HG03097 (cell line): Measurements from ENCODE around the gene ZFYVE27.

Source experiments
- ATAC-seq: cut with Tn5 transposase; IDR thresholded peaks from one replicate; pipeline ENCODE4 v1.9.1; 2021; ENCODE audit not compliant: unreplicated experiment, low FRiP score

Gene ZFYVE27

GRCh38 chr10:97766996-97767924 is 30.3 kb downstream of the ZFYVE27 start:
- no peak for ATAC-seq

DNA sequence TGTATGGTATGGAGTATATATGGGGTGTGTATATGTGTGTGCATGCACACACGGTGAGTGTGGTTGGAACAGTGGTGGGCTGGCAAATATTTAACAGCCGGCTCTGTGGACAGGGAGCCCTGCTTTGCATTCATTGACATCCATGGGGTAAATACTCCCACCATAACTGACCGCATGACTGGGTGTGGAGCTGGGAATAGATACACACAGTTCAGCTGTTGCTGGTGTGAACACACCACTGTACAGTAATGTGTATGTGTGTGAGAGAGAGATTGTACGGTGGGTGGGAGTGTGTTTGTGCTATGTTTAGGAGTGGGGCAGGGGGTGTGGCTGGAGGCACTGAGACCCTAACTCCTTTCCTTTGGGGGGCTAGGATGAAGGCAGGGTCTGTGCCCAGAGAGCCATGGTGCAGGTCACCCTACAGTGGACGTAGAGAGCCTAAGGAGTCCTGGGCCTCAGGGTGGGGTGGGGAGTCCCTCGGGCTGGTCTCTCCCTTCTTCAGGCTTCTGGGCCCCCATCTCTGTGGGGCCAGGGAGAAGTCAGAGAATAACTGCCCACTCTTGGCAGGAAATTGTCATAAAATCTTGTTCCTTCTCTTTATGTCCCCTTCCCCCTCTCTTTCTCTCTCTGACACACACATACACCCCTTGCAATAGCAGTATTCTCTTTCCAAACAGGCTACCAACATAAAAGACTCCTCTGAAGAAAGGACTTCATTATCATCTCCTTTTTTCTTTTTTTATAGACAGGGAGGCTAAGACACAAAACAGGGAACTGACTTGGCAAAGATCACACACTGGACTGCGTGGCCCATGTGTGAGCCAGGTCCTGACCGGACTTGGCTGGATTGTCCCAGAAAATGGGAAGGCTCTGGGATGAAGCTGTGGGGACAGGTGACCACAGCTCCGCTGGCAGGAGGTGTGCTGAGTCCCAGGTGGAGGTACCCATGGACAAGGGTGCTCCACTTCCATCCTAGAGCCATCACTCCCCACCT is 31.7 kb downstream of the ZFYVE27 start:
- no peak for ATAC-seq

- no peak for ATAC-seq
Measured at GRCh38 chr10:97770255-97770654, 33.3 kb downstream of the ZFYVE27 start.

DNA sequence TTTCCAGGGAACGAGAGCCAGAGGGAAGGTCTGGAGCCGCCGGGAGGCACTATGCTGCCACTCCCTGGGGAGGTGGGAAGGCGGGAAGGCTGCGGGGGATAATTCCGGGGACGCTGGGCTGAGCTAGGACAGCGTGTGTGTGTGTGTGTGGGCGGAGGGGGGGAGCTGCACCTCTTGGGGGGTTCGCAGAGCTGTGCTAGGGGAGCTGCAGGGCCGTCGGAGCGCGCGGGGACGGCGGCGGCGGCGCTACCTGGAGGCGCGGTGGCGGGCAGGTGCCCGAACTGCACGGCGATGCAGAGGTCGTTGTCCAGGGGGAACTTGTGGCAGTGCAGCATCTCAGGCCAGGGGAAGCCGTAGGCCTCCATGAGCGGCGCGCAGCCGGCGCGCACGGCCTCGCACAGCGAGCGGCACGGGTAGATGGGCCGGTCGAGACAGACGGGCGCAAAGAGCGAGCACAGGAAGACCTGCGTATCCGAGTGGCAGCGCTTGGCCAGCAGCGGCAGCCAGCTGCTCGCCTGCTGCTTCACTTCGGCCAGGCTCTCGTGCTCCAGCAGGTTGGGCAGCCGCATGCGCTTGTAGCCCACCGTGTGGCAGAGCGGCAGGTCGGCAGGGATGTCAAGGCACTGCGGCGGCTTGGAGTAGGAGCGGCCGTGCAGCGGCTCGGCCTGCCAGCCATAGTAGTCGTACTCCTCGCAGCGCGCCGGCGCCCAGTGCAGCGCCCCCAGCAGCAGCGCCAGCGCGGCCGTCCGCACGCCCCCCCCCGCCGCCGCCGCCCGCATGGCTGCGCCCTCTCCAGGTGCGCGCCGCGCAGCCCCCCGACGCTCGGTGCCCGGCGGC is 34.3 kb downstream of the ZFYVE27 start:
- no peak for ATAC-seq

DNA sequence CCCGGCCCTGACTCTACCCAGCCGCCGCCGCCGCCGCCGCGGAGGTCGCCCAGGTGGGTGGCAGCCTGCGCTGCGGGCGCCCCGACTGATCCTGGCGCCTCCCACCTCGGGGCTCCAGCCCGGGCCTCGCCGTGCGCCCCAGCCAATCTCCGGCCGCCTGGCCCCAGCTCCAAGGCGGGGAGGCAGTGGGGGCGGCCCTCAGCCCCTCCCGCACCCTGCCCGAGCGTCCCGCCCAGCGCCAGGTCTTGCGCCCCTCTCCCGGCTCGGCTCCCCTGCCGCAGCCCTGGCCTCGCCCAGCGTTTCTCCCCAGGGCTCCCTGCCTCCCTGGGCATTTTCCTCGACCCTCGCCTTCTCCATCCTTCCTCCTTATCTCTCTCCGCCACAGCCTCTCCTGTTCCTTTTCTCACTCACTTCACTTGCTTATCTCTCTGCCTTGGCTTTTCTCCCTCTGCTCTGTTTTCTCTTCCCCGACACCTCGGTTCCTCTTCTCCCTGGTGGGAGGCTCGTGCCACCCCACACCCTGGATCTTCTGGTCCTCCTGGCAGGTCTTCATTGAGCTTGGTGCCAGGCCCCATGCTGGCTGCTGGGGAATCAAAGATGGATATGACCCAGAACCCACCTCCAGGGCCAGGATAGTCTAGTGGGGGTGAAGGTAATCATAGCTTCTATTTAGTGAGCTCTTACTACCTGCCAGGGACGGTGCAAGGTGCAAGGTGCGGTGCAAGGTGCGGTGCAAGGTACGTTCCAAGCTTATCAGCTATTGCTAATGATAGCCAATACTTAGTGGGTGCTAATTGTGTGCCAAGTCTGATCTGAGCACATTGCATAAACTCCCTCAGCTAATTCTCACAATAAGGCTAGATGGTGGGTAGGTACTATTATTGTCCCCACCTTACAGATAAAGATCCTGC is 35.2 kb downstream of the ZFYVE27 start, which contains the start of gene SFRP5:
Gene SFRP5, minus strand, starts transcription at position 87 of the 911 bp plus-strand sequence. CDS start 166 bp downstream, outside the sequence.
- no peak for ATAC-seq

DNA sequence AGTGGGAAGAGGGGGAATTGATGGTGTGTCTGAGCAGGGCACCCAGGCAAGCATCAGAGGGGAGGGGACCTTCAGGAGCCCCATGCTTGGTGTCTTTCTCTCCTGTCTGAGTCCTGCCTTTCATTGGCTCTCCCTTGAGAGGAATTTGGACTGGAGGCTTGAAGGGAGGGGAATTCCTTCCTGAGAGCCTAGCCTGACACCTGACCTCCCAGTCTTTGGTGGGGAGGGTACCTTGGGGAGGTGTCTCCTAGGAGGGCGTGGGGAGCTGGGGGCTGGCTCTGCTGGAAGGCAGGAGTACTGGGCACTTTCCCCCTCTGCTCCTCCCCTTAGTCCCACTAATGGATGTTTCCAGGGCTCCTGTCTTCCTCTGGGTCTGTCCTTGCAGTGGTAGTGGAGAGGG is 36.2 kb downstream of the ZFYVE27 start:
- no peak for ATAC-seq

- ATAC-seq: no peak
Measured at GRCh38 chr10:97774811-97775294, 37.9 kb downstream of the ZFYVE27 start.

DNA sequence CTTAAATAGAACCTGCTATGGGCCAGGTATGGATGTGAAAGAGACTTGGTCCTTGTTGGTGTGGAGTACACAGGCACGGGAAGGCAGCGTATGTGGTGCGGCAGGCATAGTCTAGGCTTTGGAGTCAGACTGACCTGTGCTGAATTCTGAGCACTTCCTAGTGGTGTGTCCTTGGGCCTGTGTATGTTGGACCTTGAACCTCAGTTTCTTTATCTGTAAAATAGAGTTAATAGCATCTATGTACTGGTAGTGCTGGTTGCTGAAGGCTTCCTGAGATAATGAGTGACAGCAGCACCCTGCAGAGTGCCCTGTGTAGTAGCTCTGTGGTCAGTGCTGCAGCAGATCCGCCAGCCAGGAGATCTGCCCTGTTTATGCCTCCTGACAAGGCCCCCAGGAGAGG is 40.2 kb downstream of the ZFYVE27 start:
- ATAC-seq: no peak

- ATAC-seq: no peak
Measured at GRCh38 chr10:97778452-97779302, 41.7 kb downstream of the ZFYVE27 start.

DNA sequence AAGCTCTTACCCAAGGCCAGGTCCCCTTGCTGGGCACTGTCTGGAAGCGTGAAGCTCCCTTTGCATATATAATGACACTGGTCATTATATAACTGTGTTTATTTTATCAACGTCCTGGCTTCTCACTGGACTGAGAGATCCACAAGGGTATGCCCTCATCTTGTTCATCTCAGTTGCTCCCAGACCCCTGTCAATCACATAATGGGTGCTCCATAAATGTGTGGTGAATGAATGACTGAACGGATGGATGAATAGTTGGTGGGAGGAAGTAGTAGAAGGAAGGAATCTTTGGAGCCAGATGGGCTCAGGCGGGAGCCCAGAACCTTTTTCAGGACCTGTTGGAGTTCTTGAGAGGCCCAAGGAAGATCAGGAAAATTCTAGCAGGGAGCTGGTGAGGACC is 42.6 kb downstream of the ZFYVE27 start:
- ATAC-seq: no peak

DNA sequence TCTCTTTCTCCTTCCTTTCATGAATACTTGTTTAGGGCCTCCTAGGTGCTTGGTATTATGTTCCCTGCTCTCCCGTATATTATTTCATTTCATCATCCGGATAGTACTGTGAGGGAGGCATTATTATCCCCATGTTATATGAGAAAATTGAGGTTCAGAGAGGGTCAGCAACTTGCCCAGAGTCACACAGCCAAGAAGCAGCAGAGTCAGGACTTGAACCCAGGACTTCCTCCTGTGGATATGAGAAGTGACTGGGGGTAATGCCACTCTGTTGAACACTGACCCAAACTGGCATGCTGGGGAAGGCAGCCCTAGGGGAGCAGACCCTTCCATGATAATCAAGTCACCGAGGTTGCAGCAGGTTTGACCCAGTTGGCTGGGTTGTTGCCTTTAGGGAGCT is 43.0 kb downstream of the ZFYVE27 start:
- no peak for ATAC-seq

DNA sequence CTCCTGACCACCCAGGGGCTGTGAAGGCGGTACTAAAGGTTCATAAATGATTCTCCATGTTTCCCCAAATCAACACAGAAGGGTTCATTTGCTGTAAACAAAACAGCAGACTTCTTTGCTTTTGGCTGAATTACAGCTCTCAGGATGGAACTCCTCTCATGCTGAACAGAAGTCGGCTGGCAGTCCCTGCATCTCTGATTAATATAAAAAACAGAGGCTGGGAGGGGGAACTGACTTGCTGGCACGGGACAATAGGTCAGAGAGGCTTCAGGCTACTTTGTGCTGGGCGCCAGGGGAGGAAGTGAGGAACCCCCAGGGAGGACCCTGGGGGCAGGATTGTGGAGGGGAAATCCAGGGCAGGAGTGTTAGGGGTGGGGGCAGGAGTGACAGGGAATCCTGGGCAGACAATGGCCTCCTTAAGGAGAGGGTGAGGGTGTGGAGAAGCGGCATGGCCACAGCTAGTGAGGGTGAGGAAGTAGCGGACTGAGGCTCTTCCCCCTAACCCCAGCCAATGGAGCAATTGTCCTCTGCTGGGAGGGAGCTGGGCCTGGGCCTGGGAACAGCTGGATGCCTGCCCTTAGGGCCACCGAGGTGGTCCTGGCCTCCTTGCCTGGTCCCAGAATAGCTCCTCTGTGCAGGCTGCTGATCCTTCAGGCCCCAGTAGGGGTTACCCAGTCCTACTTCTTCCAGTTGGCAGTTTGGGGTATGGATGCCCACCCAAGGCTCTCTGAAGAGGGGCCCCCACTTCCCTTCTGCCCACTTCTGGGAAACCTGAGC is 44.1 kb downstream of the ZFYVE27 start:
- no peak for ATAC-seq

DNA sequence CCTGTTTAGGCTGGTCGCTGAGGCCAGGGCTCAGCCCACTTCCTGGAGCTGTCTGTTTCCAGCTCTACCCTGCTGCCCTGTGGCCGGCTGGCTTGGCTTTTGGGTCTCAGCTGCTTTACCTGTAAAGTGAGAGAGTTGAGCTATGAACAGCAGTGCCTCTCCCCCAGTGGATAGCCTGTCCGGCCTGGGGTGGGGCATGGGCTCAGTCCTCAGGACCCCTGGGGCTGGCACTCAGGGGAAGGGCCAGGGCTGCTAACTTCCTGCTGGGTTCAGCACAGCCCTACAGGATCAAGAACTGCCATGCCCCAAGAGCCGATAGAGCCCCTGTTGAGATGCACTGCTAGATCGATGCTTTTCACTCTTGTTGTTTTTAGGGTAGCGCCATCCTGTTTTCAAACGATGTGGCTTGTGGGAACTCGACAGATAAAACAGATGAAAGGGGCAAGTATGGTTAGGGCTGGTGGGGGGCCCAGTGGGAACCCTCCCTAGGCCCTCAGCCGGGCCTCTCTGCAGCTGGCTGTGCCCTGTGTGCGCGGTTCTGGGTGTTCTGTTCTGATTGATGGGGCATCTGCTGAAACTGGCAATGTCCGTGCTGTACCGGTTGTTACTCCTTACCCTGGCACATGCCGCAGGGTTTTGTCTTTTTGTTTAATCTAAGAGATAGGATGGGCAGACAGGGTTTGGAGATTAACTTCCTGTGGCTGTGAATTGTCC is 44.8 kb downstream of the ZFYVE27 start:
- ATAC-seq: no peak

- no peak for ATAC-seq
Measured at GRCh38 chr10:97782455-97783228, 45.7 kb downstream of the ZFYVE27 start.

- ATAC-seq: no peak
Measured at GRCh38 chr10:97784200-97784810, 47.4 kb downstream of the ZFYVE27 start.

GRCh38 chr10:97785231-97785630 is 48.3 kb downstream of the ZFYVE27 start:
- ATAC-seq: no peak
